BLaER1 treated with 17β-estradiol and CSF1 and Interleukin-3, amounts not matched to agents 10 nM and 100 nM (cell line): ENCODE results near the gene RNF213.
"Not testable (repeated sequence)": the region's sequence is repeated elsewhere in the genome, so short reads cannot be mapped to it uniquely, and the experiment has no call there.

Experiments
- H3K27ac ChIP-seq, 11 experiments: shearing (Covaris generic); formaldehyde crosslinking; 2 replicates each; pipeline ENCODE4 v1.8.1; 2022
- H3K27me3 ChIP-seq, 11 experiments: shearing (Covaris generic); formaldehyde crosslinking; 2 replicates each; pipeline ENCODE4 v1.8.1; 2022
- H3K36me3 ChIP-seq, 11 experiments: shearing (Covaris generic); formaldehyde crosslinking; 2 replicates each; pipeline ENCODE4 v1.8.1; 2022
- H3K4me1 ChIP-seq, 10 experiments: shearing (Covaris generic); formaldehyde crosslinking; 2 replicates each; pipeline ENCODE4 v1.8.1; 2022
- H3K4me2 ChIP-seq, 11 experiments: shearing (Covaris generic); formaldehyde crosslinking; 2 replicates each; pipeline ENCODE4 v1.8.1; 2022
- H3K4me3 ChIP-seq, 10 experiments: shearing (Covaris generic); formaldehyde crosslinking; 2 replicates each; pipeline ENCODE4 v1.8.1; 2022
- H3K9ac ChIP-seq, 11 experiments: shearing (Covaris generic); formaldehyde crosslinking; 2 replicates each; pipeline ENCODE4 v1.8.1; 2022
- H3K9me3 ChIP-seq, 11 experiments: shearing (Covaris generic); formaldehyde crosslinking; replicated peaks in 1 of 11; 2 replicates each; pipeline ENCODE4 v1.8.1; 2022
- H4K20me1 ChIP-seq, 11 experiments: shearing (Covaris generic); formaldehyde crosslinking; 2 replicates each; pipeline ENCODE4 v1.8.1; 2022
- Cebpa-rat ChIP-seq, 11 experiments: shearing (Covaris generic); IDR thresholded peaks; 2 replicates each; pipeline ENCODE4 v1.8.1; 2022

Gene RNF213

DNA sequence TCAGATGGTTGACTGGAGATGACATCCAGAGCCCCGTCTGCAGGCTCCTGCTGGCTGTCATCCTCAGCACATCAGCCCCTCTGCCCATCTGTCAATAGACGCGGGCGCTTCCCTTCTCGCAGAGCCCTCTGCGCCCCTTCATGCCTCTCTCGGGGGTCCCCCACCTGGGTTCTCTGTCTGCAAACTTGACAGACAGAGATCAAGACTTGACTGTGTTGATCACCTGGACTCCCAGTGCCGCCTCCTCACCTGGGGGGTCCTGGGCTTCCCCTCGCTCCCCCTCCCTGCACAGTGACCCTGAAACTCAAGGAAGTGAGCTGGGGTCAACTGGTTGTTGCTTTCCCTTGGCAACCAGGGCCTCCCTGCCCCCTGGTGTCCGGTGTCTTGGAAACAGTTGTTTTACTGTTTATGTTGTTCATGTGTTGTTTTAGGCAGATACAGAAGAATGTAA lies 31.9 kb downstream of the RNF213 start:
- no peaks in the 10 kb centered on the region for H3K27me3 ChIP-seq
- TF ChIP-seq Cebpa-rat (IDR thresholded peaks at IDR 0.05), result no peak
- no peaks in the 10 kb centered on the region for H3K9me3 ChIP-seq
- H3K4me1 ChIP-seq, result peaks cover 26 to 64% (median 36%) of the 10 kb centered on the region in 10 experiments
- peaks cover 85 to 98% (median 89%) of the 10 kb centered on the region in 11 experiments for H3K36me3 ChIP-seq
- peaks cover 0 to 44% (median 29%) of the 10 kb centered on the region in 11 experiments; a peak in 13 of 22 replicates for H4K20me1 ChIP-seq
- no peak overlapping the region for H3K4me2 ChIP-seq
- no peak overlapping the region for H3K4me3 ChIP-seq
- H3K9ac ChIP-seq, result 0 out of 22 replicates have a peak overlapping the region, but pooled peaks of 1 of the 11 experiments have one; percentile 13
- H3K27ac ChIP-seq, result peak overlapping the region in 2 of 11 experiments; percentile 24 to 37; a peak in 2 of 22 replicates

DNA sequence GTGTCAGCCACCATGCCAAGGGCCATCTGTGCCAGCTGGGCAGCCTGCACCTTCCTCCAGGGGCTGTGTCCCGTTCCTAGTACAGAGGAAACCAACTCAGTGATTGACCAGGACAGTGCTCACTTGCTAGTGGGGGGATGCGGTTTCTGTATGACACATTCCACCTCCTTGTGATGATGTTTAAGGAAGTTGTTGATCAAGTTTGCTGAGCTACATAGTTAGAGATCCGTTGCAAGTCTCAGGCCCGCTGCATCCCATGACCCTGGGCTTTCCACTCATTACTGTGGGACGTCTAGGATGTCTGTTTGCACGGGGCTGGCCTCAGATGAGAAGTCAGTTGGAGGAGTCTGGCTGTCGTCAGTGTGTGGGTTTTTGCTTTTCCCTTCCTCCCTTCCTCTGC lies 33.6 kb downstream of the RNF213 start:
- Histone ChIP-seq H3K27me3 (no peaks in the 10 kb centered on the region), H3K9ac (peak overlapping the region in 5 of 11 experiments; percentile 5 to 69 (median 32); a peak in 5 of 22 replicates), H3K36me3 (peaks cover 85 to 98% (median 92%) of the 10 kb centered on the region in 11 experiments), H3K4me1 (peaks cover 9 to 47% (median 19%) of the 10 kb centered on the region in 10 experiments), H3K4me3 (no peak overlapping the region), H3K27ac (peak overlapping the region in 4 of 11 experiments; percentile 29 to 64 (median 59); a peak in 6 of 22 replicates), H3K9me3 (peaks cover 0 to 10% (median 1%) of the 10 kb centered on the region in 11 experiments; a peak in 5 of 22 replicates), H3K4me2 (peak overlapping the region in 3 of 11 experiments; percentile 48 to 89 (median 70); a peak in 8 of 22 replicates), H4K20me1 (peaks cover 0 to 40% (median 22%) of the 10 kb centered on the region in 11 experiments; a peak in 14 of 22 replicates)
- no peak for TF ChIP-seq Cebpa-rat (IDR thresholded peaks at IDR 0.05)

DNA sequence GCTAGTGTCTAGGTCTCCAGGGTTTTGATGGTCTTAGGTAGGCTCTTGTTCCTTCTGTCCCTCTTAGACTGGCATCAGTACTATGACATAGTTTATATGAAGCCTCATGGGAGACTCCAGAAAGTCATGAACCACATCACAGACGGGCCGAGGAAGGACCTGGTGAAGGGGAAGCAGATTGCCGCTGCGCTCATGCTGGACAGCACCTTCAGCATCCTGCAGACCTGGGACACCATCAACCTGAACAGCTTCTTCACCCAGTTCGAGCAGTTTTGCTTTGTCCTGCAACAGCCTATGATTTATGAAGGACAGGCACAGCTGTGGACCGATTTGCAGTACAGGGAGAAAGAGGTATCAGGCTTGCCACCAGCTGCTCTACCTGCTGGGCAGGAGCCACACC lies 34.0 kb downstream of the RNF213 start:
- H3K9ac ChIP-seq, result peak overlapping the region in 4 of 11 experiments; percentile 31 to 69 (median 37); a peak in 6 of 22 replicates
- no peaks in the 10 kb centered on the region for H3K27me3 ChIP-seq
- peaks cover 0 to 13% (median 6%) of the 10 kb centered on the region in 11 experiments; a peak in 19 of 22 replicates for H3K9me3 ChIP-seq
- no peak for TF ChIP-seq Cebpa-rat (IDR thresholded peaks at IDR 0.05)
- H3K4me2 ChIP-seq, result peak overlapping the region in 3 of 11 experiments; percentile 48 to 89 (median 70); a peak in 7 of 22 replicates
- H4K20me1 ChIP-seq, result peaks cover 0 to 42% (median 18%) of the 10 kb centered on the region in 11 experiments; a peak in 14 of 22 replicates
- H3K36me3 ChIP-seq, result peaks cover 88 to 100% (median 97%) of the 10 kb centered on the region in 11 experiments
- peak overlapping the region in 4 of 11 experiments; percentile 29 to 64 (median 59); a peak in 6 of 22 replicates for H3K27ac ChIP-seq
- H3K4me1 ChIP-seq, result peaks cover 5 to 43% (median 15%) of the 10 kb centered on the region in 10 experiments
- H3K4me3 ChIP-seq, result no peak overlapping the region

DNA sequence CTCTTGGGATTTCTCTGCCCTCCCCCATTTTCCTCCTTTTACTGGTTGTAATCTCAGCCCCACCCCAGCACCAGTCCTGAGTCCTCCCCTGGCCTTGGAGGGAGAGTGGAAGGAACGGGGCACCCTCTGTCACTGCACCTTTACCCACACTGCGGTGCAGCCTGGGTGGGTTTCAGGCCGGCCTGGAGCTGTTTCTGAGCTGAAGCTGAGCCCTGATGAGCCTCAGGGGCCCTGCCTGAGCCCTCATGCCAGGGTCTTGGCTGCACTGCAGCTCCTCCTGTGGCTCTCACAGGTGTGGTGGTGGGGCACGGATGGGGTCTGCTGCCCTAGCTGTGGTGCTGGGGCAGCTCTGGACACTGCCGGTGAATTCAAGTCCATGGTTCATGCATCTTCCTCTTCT lies 34.5 kb downstream of the RNF213 start:
- H4K20me1 ChIP-seq, result peaks cover 0 to 43% (median 16%) of the 10 kb centered on the region in 11 experiments; a peak in 12 of 22 replicates
- H3K4me2 ChIP-seq, result peak overlapping the region in 3 of 11 experiments; percentile 48 to 89 (median 70); a peak in 6 of 22 replicates
- H3K27me3 ChIP-seq, result no peaks in the 10 kb centered on the region
- H3K4me1 ChIP-seq, result peaks cover 0 to 38% (median 10%) of the 10 kb centered on the region in 10 experiments; a peak in 17 of 20 replicates
- peaks cover 88 to 100% (median 97%) of the 10 kb centered on the region in 11 experiments for H3K36me3 ChIP-seq
- TF ChIP-seq Cebpa-rat (IDR thresholded peaks at IDR 0.05), result no peak
- peaks cover 2 to 18% (median 11%) of the 10 kb centered on the region in 11 experiments; a peak in 21 of 22 replicates for H3K9me3 ChIP-seq
- H3K9ac ChIP-seq, result peak overlapping the region in 2 of 11 experiments; percentile 31 to 69; a peak in 4 of 22 replicates
- H3K4me3 ChIP-seq, result no peak overlapping the region
- peak overlapping the region in 3 of 11 experiments; percentile 56 to 64 (median 62); a peak in 5 of 22 replicates for H3K27ac ChIP-seq

DNA sequence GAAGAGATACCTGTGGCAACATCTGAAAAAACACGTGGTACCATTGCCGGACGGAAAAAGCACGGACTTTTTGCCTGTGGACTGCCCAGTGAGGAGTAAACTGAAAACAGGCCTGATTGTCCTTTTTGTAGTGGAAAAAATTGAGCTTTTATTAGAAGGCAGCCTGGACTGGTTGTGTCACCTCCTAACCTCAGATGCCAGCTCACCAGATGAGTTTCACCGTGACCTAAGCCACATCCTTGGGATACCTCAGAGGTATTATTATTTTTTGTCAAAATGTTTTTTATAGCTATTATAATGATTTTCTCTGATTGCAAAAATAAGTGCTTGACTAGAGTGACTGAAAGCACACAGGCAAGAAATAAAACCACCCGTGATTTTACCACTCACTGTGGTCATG lies 34.9 kb downstream of the RNF213 start:
- Histone ChIP-seq H3K4me2 (peak overlapping the region in 3 of 11 experiments; percentile 48 to 89 (median 70); a peak in 5 of 22 replicates), H3K36me3 (peaks cover 88 to 100% (median 97%) of the 10 kb centered on the region in 11 experiments), H3K27me3 (no peaks in the 10 kb centered on the region), H3K27ac (no peak overlapping the region; a peak in 1 of 22 replicates), H4K20me1 (peaks cover 0 to 47% (median 13%) of the 10 kb centered on the region in 11 experiments; a peak in 12 of 22 replicates), H3K4me3 (no peak overlapping the region), H3K9me3 (peaks cover 6 to 22% (median 15%) of the 10 kb centered on the region in 11 experiments; a peak in 21 of 22 replicates), H3K4me1 (peaks cover 0 to 38% (median 8%) of the 10 kb centered on the region in 10 experiments; a peak in 13 of 20 replicates), H3K9ac (no peak overlapping the region; a peak in 1 of 22 replicates)
- no peak for TF ChIP-seq Cebpa-rat (IDR thresholded peaks at IDR 0.05)

DNA sequence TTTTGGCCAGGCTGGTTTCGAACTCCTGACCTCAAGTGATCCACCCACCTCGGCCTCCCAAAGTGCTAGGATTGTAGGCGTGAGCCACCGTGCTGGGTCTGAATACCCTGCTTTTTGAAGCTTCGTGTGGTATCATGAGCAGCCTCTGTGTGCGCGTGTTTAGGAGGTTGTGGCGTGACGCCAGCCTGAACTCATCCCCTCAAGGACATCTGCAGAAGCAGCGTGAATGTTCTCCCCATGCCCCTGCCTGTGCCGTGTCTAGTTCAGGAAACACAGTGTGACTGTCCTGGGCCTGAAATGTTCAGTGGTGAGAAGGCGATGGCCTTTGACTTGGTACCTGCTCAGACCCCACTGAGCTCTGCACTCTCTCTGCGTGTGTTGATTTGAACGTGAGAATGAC lies 35.6 kb downstream of the RNF213 start:
- Histone ChIP-seq H3K4me1 (peaks cover 0 to 38% (median 8%) of the 10 kb centered on the region in 10 experiments; a peak in 13 of 20 replicates), H3K27me3 (no peaks in the 10 kb centered on the region), H3K4me2 (no peak overlapping the region), H3K9me3 (peaks cover 12 to 29% (median 21%) of the 10 kb centered on the region in 11 experiments; a peak in 21 of 22 replicates), H3K36me3 (peaks cover 88 to 100% (median 97%) of the 10 kb centered on the region in 11 experiments), H4K20me1 (peaks cover 0 to 54% (median 13%) of the 10 kb centered on the region in 11 experiments; a peak in 12 of 22 replicates), H3K9ac (no peak overlapping the region), H3K4me3 (no peak overlapping the region), H3K27ac (no peak overlapping the region)
- no peak for TF ChIP-seq Cebpa-rat (IDR thresholded peaks at IDR 0.05)

DNA sequence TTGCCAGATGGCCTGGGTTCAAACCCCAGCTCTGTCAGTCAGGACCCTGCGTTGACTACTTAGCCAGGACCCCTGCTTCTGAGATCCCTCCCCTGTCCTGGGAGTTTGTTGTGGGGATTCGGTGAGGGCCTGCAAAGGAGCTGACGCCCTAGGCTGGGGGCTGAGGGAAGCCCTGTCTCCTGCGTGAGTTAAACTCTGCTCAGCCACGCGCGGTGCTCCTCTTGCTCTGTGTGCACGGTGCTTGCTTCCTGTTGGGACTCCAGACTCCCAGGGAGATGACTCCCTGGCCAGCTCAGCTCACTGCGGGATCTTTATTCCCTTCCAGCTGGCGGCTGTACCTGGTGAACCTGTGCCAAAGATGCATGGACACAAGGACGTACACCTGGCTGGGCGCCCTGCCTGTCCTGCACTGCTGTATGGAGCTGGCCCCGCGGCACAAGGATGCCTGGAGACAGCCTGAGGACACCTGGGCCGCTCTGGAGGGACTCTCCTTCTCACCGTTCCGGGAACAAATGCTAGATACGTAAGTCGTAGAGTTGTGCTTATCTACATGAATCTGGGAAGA lies 37.4 kb downstream of the RNF213 start:
- Histone ChIP-seq H3K4me1 (peaks cover 0 to 30% (median 8%) of the 10 kb centered on the region in 10 experiments; a peak in 13 of 20 replicates), H3K27ac (no peak overlapping the region), H3K36me3 (peaks cover 88 to 100% (median 97%) of the 10 kb centered on the region in 11 experiments), H3K9me3 (peaks cover 29 to 47% (median 40%) of the 10 kb centered on the region in 11 experiments), H3K4me2 (no peak overlapping the region), H4K20me1 (peaks cover 0 to 54% (median 13%) of the 10 kb centered on the region in 11 experiments; a peak in 12 of 22 replicates), H3K27me3 (no peaks in the 10 kb centered on the region), H3K9ac (no peak overlapping the region), H3K4me3 (no peak overlapping the region)
- no peak for TF ChIP-seq Cebpa-rat (IDR thresholded peaks at IDR 0.05)

DNA sequence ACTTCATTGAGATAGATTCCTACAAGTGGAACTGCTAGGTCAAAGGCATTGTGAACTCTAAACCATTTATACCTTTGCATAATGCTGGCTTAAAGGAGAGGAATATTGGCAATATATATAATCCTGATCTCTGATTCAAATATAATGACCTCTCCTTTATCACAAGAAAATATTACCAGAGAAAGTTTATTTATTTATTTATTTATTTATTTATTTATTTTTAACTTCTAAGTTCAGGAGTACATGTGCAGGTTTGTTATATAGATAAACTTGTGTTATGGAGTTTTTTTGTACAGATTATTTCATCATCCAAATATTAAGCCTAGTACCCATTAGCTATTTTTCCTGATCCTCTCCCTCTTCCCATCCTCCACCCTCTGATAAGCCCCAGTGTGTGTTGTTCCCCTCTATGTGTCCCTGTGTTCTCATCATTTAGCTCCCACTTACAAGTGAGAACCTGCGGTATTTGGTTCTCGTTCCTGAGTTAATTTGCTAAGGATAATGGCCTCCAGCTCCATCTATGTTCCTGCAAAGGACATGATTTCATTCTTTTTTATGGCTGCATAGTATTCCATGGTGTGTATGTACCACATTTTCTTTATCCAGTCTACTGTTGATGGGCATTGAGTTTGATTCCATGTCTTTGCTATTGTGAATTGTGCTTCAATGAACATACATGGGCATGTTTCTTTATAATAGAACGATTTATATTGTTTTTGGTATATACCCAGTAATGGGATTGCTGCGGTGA lies 38.9 kb downstream of the RNF213 start:
- not testable (repeated sequence) for H3K4me3 ChIP-seq, H3K27me3 ChIP-seq, H3K4me2 ChIP-seq, H3K27ac ChIP-seq, H3K9ac ChIP-seq
- H3K4me1 ChIP-seq, result peaks cover 0 to 15% (median 2%) of the 10 kb centered on the region in 10 experiments; a peak in 9 of 20 replicates
- peaks cover 95 to 100% (median 99%) of the 10 kb centered on the region in 11 experiments for H3K36me3 ChIP-seq
- H4K20me1 ChIP-seq, result peaks cover 0 to 46% (median 9%) of the 10 kb centered on the region in 11 experiments; a peak in 12 of 22 replicates
- peaks cover 44 to 60% (median 54%) of the 10 kb centered on the region in 11 experiments for H3K9me3 ChIP-seq

DNA sequence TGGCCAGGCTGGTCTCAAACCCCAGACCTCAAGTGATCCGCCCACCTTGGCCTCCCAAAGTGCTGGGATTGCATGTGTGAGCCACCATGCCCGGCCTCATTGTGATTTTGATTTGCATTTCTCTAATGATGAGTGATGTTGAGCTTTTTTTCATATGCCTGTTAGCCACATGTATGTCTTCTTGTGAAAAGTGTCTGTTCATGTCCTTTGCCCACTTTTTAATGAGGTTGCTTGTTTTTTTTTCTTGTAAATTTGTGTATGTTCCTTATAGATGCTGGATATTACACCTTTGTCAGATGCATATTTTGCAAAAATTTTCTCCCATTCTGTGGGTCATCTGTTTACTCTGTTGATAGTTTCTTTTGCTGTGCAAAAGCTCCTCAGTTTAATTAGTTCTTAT lies 40.1 kb downstream of the RNF213 start:
- H3K27me3 ChIP-seq, H3K4me2 ChIP-seq, H3K9ac ChIP-seq, H3K4me1 ChIP-seq, H3K4me3 ChIP-seq, H3K27ac ChIP-seq: not testable (repeated sequence)
- peaks cover 95 to 100% (median 100%) of the 10 kb centered on the region in 11 experiments for H3K36me3 ChIP-seq
- H3K9me3 ChIP-seq, result peaks cover 47 to 60% (median 54%) of the 10 kb centered on the region in 11 experiments
- peaks cover 0 to 35% (median 0%) of the 10 kb centered on the region in 11 experiments; a peak in 5 of 22 replicates for H4K20me1 ChIP-seq
